HepG2 (cell line): ENCODE measurements around the gene NMU. TPM values are rescaled to one million over a fixed set of nuclear protein-coding genes. Genes with fewer than 3 reads are reported as not detected.

Experiments used
- AGO1 ChIP-seq: fragments of 200-400 bp; formaldehyde crosslinking; IDR thresholded peaks from 2 replicates; pipeline ENCODE4 v1.6.1; 2017; ENCODE audit warnings: mild to moderate bottlenecking, low read depth, low read length, moderate library complexity; ENCODE audit not compliant: poor library complexity, severe bottlenecking
- ATF1 ChIP-seq: IDR thresholded peaks from 2 replicates; pipeline ENCODE4 v1.6.1; 2016; ENCODE audit warnings: mild to moderate bottlenecking, control low read depth
- ATF7 ChIP-seq, 2 experiments: fragments of 450-650 bp in 1 of 2; sonication (generic) in 1 of 2; formaldehyde crosslinking in 1 of 2; IDR thresholded peaks; 2 replicates each; pipeline versions ENCODE4 v1.4.0 to v1.6.1; 2016 to 2020; ENCODE audit warnings: antibody characterized with exemption in 1 of 2, mild to moderate bottlenecking in 1 of 2, missing genetic modification reagents in 1 of 2
- CC2D1A ChIP-seq: sonication (generic); formaldehyde crosslinking; IDR thresholded peaks from 2 replicates; pipeline ENCODE4 v1.8.1; 2023; ENCODE audit warnings: mild to moderate bottlenecking, missing genetic modification reagents
- FOXA3 ChIP-seq: IDR thresholded peaks from 2 replicates; pipeline ENCODE4 v1.6.1; 2016; ENCODE audit warnings: missing genetic modification reagents, missing compliant biosample characterization
- FOXK2 ChIP-seq: fragments of 450-650 bp; IDR thresholded peaks from 2 replicates; pipeline ENCODE4 v1.6.1; 2016
- GTF3A ChIP-seq: sonication (generic); formaldehyde crosslinking; conservative IDR thresholded peaks from 2 replicates; pipeline ENCODE4 v1.4.0; 2020; ENCODE audit warnings: mild to moderate bottlenecking, missing genetic modification reagents
- MIER2 ChIP-seq: IDR thresholded peaks from 2 replicates; pipeline ENCODE4 v1.6.1; 2016; ENCODE audit warnings: missing biosample characterization, missing genetic modification reagents
- RXRB ChIP-seq: IDR thresholded peaks from 2 replicates; pipeline ENCODE4 v1.6.1; 2016; ENCODE audit warnings: borderline replicate concordance, missing genetic modification reagents, missing compliant biosample characterization
- SNAPC5 ChIP-seq: sonication (generic); formaldehyde crosslinking; IDR thresholded peaks from 2 replicates; pipeline ENCODE4 v1.8.1; 2023; ENCODE audit warnings: mild to moderate bottlenecking, missing genetic modification reagents, borderline replicate concordance
- ZBTB14 ChIP-seq: sonication (generic); formaldehyde crosslinking; IDR thresholded peaks from 2 replicates; pipeline ENCODE4 v1.4.0; 2020; ENCODE audit warnings: missing genetic modification reagents
- ZBTB42 ChIP-seq: sonication (generic); formaldehyde crosslinking; IDR thresholded peaks from 2 replicates; pipeline ENCODE4 v1.5.0; 2020; ENCODE audit warnings: mild to moderate bottlenecking, missing genetic modification reagents
- ZFYVE20 ChIP-seq: sonication (generic); formaldehyde crosslinking; IDR thresholded peaks from 2 replicates; pipeline ENCODE4 v1.8.0; 2023; ENCODE audit warnings: low read depth, mild to moderate bottlenecking, moderate library complexity, missing genetic modification reagents, borderline replicate concordance
- ZNF20 ChIP-seq: sonication (generic); formaldehyde crosslinking; IDR thresholded peaks from 2 replicates; pipeline ENCODE4 v1.4.0; 2020; ENCODE audit warnings: mild to moderate bottlenecking, moderate library complexity, missing genetic modification reagents
- ZNF225 ChIP-seq: sonication (generic); formaldehyde crosslinking; IDR thresholded peaks from 2 replicates; pipeline ENCODE4 v1.4.0; 2020; ENCODE audit warnings: mild to moderate bottlenecking, missing genetic modification reagents
- ZNF24 ChIP-seq: fragments of 450-650 bp; IDR thresholded peaks from 2 replicates; pipeline ENCODE4 v1.6.1; 2017; ENCODE audit warnings: antibody characterized with exemption, mild to moderate bottlenecking
- ZNF841 ChIP-seq: sonication (generic); formaldehyde crosslinking; IDR thresholded peaks from 2 replicates; pipeline ENCODE4 v1.8.1; 2023; ENCODE audit warnings: missing genetic modification reagents, borderline replicate concordance
- ZSCAN20 ChIP-seq: sonication (generic); formaldehyde crosslinking; IDR thresholded peaks from 2 replicates; pipeline ENCODE4 v1.4.0; 2020; ENCODE audit warnings: missing genetic modification reagents, mild to moderate bottlenecking, borderline replicate concordance
- polyA plus RNA-seq, 8 experiments: library from polyadenylated mRNA; depleted of rRNA in 3 of 8; stranded (reverse) in 7 of 8; unstranded in 1 of 8; fragments of >200 nt; fragmentation: Illumina TruSeq in 4 of 8; extraction: Trizol in 4 of 8; gene quantifications; 2 replicates each; pipeline versions ENCODE4 v1.2.1 to v1.2.3, GENCODE V29; 2011 to 2016; ENCODE audit warnings: low read depth in 4 of 8, missing spikeins in 1 of 8, mixed read lengths in 1 of 8; ENCODE audit not compliant: insufficient read depth in 1 of 8
- total RNA-seq, 5 experiments: library from RNA; depleted of rRNA; stranded (reverse); fragments of >200 nt; fragmentation: Illumina TruSeq; extraction: Trizol; gene quantifications; 2 replicates each; pipeline ENCODE4 v1.2.3, GENCODE V29; 2016; ENCODE audit warnings: low read depth in 1 of 5
- TF ChIP-seq, protein P1 (sequence below): sonication (generic); formaldehyde crosslinking; IDR thresholded peaks from 2 replicates; pipeline ENCODE4 v1.8.0; 2022; ENCODE audit warnings: missing genetic modification reagents, mild to moderate bottlenecking, moderate library complexity, borderline replicate concordance
- TF ChIP-seq, protein P2 (sequence below): sonication (generic); formaldehyde crosslinking; conservative IDR thresholded peaks from 2 replicates; pipeline ENCODE4 v1.8.1; 2023; ENCODE audit warnings: missing genetic modification reagents
- TF ChIP-seq, protein P3 (sequence below), 2 experiments: sonication (generic) in 1 of 2; formaldehyde crosslinking in 1 of 2; IDR thresholded peaks; 2 replicates each; pipeline versions ENCODE4 v1.4.0 to v1.6.1; 2018 to 2020; ENCODE audit warnings: missing genetic modification reagents in 2 of 2, borderline replicate concordance in 1 of 2, low read depth in 1 of 2, mild to moderate bottlenecking in 1 of 2, missing biosample characterization in 1 of 2

The NMU gene
- total and polyA plus RNA-seq, 2 of the 13 experiments (the other 11 are each of a cell fraction or from before 2014, with no cell fraction given): not detected

DNA sequence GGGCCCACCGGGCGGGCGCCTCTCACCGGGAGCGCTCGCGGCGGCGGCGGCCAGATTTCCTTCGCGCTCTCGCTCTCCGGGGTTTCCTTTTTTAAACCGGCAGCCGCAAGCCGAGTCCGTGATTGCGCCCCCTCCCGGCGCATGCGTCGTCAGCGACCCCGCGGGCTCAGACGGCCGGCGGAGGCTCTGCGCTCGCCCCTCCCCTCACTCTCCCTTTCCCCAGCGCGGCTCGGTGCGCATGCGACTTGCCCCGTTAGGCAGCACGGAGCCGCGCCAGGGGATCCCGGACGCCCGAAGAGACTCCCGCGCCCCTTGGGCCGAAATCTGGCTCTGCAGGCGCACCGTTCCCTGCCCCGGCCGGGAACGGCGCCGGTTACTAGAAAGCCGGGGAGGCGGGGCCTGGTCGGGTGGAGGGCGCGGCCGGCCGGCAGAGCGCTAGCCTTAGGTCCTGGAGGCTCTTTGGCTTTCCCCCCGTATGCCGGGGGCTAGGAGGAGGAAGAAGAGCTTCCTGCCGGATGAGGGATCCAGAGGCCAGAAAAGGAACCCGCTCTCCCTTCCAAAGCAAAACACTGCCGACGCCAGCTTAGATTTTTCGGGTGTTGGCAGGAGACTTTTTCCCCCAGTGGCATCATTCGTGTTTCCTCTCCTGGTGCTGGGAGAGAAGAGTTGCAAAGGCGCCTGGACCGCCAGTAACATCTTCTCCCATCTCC is 89.2 kb downstream of the NMU start, which contains the start of gene CLOCK (continued):
- TF ChIP-seq, protein P1, sequence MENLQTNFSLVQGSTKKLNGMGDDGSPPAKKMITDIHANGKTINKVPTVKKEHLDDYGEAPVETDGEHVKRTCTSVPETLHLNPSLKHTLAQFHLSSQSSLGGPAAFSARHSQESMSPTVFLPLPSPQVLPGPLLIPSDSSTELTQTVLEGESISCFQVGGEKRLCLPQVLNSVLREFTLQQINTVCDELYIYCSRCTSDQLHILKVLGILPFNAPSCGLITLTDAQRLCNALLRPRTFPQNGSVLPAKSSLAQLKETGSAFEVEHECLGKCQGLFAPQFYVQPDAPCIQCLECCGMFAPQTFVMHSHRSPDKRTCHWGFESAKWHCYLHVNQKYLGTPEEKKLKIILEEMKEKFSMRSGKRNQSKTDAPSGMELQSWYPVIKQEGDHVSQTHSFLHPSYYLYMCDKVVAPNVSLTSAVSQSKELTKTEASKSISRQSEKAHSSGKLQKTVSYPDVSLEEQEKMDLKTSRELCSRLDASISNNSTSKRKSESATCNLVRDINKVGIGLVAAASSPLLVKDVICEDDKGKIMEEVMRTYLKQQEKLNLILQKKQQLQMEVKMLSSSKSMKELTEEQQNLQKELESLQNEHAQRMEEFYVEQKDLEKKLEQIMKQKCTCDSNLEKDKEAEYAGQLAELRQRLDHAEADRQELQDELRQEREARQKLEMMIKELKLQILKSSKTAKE (CRISPR knock-in tag): no peak
- TF ChIP-seq SNAPC5 (no peak), ZNF20 (CRISPR knock-in tag) (peak; percentile 17; the same call in 1 of the 2 replicates), ZFYVE20 (CRISPR knock-in tag) (no peak), FOXK2 (no peak), FOXA3 (no peak), AGO1 (no peak), MIER2 (CRISPR knock-in tag) (no peak), ATF1 (CRISPR knock-in tag) (no peak), ZSCAN20 (CRISPR knock-in tag) (peak; percentile 83; the same call in 1 of the 2 replicates), ZNF841 (CRISPR knock-in tag) (no peak), ZBTB42 (CRISPR knock-in tag) (no peak), ZNF225 (CRISPR knock-in tag) (no peak; the same call in 1 of the 2 replicates), RXRB (CRISPR knock-in tag) (no peak; the same call in 1 of the 2 replicates), GTF3A (0 out of 2 replicates have a peak, but pooled peaks have one; percentile 49), ATF7 (IDR thresholded peaks at IDR 0.05) (no peak), ATF7 (CRISPR knock-in tag; IDR thresholded peaks at IDR 0.05) (no peak), ZBTB14 (no peak), CC2D1A (no peak), ZNF24 (no peak)
- TF ChIP-seq, protein P2, sequence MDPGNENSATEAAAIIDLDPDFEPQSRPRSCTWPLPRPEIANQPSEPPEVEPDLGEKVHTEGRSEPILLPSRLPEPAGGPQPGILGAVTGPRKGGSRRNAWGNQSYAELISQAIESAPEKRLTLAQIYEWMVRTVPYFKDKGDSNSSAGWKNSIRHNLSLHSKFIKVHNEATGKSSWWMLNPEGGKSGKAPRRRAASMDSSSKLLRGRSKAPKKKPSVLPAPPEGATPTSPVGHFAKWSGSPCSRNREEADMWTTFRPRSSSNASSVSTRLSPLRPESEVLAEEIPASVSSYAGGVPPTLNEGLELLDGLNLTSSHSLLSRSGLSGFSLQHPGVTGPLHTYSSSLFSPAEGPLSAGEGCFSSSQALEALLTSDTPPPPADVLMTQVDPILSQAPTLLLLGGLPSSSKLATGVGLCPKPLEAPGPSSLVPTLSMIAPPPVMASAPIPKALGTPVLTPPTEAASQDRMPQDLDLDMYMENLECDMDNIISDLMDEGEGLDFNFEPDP (CRISPR knock-in tag): no peak
- TF ChIP-seq, protein P3, sequence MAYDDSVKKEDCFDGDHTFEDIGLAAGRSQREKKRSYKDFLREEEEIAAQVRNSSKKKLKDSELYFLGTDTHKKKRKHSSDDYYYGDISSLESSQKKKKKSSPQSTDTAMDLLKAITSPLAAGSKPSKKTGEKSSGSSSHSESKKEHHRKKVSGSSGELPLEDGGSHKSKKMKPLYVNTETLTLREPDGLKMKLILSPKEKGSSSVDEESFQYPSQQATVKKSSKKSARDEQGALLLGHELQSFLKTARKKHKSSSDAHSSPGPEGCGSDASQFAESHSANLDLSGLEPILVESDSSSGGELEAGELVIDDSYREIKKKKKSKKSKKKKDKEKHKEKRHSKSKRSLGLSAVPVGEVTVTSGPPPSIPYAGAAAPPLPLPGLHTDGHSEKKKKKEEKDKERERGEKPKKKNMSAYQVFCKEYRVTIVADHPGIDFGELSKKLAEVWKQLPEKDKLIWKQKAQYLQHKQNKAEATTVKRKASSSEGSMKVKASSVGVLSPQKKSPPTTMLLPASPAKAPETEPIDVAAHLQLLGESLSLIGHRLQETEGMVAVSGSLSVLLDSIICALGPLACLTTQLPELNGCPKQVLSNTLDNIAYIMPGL (CRISPR knock-in tag; IDR thresholded peaks at IDR 0.05; ENCODE audit: borderline replicate concordance in 1 of 2, low read depth in 1 of 2): peak; percentile 68 to 72; a peak in 3 of 4 replicates
